GM11168 (cell line): ENCODE data around the gene CD44.

Experiments used
- in situ Hi-C: fragments of 300-500 bp; cut with MboI; formaldehyde crosslinking; loops from one replicate; pipeline ENCODE4 v1.12.0; 2022; ENCODE audit warnings: low sequenced_read_pairs; ENCODE audit not compliant: unreplicated experiment

The CD44 gene

GRCh38 chr11:35231076-35231860, 92.3 kb downstream of the CD44 start:
- in situ Hi-C loops: loop anchor here (10.0 kb wide), 1 partner anchor 306 kb away; no protein-coding TSS in a partner anchor

DNA sequence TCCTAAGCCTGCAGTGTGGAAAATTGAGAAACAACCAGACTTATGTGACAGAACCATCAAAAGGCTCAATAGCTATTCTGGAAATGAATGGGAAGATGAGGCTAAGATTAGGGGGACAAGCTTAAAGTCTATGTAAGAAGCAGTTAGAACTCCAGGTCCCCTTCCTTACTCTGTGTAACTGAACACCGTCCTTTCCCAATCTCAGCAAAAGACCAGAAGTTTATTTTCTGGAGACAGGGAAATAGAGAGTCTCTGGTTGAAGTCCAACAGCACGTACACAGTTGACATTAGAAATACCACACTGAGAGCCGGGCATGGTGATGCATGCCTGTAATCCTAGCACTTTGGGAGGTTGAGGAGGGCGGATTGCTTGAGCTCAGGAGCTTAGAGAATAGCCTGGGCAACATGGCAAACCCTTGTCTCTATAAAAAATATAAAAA, 93.9 kb downstream of the CD44 start:
- in situ Hi-C loops: loop anchor here (10.0 kb wide), 1 partner anchor 308 kb away; no protein-coding TSS in a partner anchor

- in situ Hi-C loops: loop anchor here (10.0 kb wide), 1 partner anchor 309 kb away; no protein-coding TSS in a partner anchor
Observed at GRCh38 chr11:35233518-35233917, 94.5 kb downstream of the CD44 start.

GRCh38 chr11:35234460-35235156, 95.6 kb downstream of the CD44 start:
- in situ Hi-C loops: loop anchor here (10.0 kb wide), 1 partner anchor 310 kb away; no protein-coding TSS in a partner anchor

- in situ Hi-C loops: loop anchor here (10.0 kb wide), 1 partner anchor 310 kb away; no protein-coding TSS in a partner anchor
Observed at GRCh38 chr11:35235157-35235468, 96.1 kb downstream of the CD44 start.

- in situ Hi-C loops: loop anchor here (10.0 kb wide), 1 partner anchor 311 kb away; no protein-coding TSS in a partner anchor
Observed at GRCh38 chr11:35235498-35235897, 96.5 kb downstream of the CD44 start.

DNA sequence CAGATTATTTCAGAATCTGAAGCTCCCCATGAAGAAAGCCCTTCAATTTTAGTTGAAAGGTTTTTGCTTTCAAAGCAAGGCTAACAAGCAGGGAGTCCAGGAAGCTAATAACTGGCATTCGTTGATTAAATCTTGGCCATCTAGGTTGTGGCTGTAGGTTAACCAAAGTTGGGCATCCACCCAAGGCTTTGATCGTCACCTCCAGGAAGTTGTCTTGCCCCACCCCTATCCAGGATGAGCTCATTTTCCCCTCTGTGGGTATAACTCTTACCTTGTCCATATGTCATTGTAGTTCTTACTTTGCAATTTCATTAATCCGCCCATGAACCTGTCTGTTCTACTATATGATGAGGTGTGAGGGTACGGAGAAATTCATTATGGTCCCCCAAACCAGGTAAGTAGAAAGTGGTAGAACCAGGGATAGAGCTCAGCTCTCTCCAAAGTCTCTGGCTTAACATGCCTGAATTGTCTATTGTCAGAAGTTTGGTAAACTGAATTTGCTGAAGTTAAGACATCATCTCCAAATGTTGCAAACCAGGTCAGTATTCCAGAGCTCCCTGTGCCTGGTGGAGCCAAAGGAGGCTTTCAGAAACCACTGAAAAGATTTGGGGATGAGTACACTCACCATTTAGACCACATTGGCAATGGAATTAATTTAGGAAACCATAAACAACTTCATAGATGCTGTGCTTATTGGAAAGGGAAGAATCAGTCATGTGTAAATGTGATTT, 97.1 kb downstream of the CD44 start:
- in situ Hi-C loops: loop anchor here (10.0 kb wide), 1 partner anchor 311 kb away; no protein-coding TSS in a partner anchor

DNA sequence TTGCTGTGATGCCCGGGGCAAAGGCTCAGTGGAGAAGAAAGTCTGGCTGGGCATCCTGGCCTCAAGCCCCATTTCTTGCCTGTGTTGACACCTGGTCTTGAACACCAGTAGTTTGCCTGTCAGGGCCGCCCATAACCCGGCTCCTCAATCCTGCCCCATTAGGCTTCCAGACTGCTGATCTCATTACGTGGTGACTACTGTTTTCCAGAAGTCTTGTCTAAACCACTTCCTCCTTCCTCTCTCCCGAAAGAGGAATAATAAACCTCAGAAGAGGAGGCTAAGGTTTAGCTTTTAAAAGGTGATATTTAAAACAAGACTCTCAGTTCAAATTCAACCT, 97.7 kb downstream of the CD44 start:
- in situ Hi-C loops: loop anchor here (10.0 kb wide), 1 partner anchor 312 kb away; no protein-coding TSS in a partner anchor

GRCh38 chr11:35237351-35237750, 98.4 kb downstream of the CD44 start:
- in situ Hi-C loops: loop anchor here (10.0 kb wide), 1 partner anchor 313 kb away; no protein-coding TSS in a partner anchor

DNA sequence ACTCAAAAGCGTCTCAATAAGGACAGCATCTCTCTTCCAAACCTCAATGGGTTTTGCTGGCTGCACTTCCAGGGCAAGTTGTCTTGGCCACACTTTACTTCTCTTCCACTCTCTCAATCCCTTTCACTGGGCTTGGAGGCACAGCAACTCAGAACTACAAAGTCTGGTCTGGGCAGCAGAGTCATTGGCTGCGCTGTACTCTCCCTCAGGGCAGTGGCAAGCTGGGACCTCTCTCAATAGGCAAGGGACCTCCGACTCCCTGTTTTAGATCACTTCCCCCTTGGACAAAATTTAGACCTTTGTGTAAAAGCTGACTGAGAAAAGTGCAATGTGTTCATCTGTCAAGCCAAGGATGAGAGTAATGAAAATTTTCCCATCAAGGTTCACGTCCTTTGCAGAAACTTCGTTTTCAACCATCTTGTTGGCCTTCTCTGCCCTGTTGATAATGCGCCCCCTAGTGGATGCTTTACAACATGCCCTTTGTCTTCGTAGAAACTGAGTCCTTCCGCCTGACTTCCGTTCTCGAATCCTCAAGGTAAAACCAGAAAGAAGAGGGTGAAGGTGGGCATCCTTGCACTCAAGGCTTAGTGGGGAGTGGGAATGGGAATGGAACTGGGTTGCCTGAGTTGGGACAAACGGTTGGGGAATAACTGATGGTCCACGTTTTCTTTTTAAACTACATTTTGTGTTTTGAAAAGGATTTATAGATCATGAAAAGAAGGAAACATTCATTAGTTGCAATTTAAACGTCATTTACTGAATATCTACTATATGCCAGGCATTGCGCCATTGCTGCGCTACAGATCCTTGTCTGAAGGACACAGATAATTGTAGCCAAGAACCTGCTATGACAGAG, 99.1 kb downstream of the CD44 start:
- in situ Hi-C loops: loop anchor here (10.0 kb wide), 1 partner anchor 313 kb away; no protein-coding TSS in a partner anchor

DNA sequence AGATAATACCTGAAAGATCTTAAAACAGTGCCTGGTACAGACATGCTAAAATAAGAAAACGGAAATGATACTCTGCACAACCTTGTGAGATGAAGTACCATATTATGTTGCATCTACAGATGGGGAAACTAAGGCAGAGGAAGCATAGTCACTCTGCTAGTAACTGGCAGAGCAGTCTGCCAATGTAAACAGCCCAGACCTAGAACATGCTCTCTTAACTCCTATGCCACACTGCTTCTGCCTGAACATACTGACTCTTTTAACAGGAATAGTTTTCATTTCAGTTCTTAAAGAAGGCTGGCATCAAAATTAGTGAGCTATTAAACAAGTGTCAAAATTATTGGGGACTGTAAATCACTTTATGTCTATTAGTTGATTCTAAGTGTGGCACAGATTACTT, 99.9 kb downstream of the CD44 start:
- in situ Hi-C loops: loop anchor here (10.0 kb wide), 1 partner anchor 314 kb away; no protein-coding TSS in a partner anchor

- in situ Hi-C loops: loop anchor here (10.0 kb wide), 1 partner anchor 315 kb away; no protein-coding TSS in a partner anchor
Observed at GRCh38 chr11:35239471-35240075, 100.6 kb downstream of the CD44 start.

DNA sequence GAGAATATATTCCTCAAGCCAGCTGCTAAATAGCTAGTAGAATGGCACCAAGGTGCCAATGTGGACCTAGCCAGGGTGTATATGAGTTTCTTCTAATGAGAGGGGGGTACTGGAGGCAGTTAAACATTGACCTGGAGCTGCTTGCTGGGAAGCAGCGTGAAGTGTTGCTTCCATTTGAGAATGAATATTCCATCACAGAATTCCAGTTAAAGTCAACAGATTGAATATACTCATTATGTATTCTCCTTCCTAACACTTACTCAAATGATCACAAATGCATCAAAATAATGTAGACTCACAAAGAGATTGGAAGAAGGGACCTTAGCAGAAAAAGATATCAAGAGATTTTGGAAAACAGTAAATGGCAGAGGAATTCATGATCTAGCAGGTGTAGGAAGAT, 102.1 kb downstream of the CD44 start:
- in situ Hi-C loops: no loop called here

GRCh38 chr11:35241531-35241930, 102.6 kb downstream of the CD44 start:
- in situ Hi-C loops: no loop called here

DNA sequence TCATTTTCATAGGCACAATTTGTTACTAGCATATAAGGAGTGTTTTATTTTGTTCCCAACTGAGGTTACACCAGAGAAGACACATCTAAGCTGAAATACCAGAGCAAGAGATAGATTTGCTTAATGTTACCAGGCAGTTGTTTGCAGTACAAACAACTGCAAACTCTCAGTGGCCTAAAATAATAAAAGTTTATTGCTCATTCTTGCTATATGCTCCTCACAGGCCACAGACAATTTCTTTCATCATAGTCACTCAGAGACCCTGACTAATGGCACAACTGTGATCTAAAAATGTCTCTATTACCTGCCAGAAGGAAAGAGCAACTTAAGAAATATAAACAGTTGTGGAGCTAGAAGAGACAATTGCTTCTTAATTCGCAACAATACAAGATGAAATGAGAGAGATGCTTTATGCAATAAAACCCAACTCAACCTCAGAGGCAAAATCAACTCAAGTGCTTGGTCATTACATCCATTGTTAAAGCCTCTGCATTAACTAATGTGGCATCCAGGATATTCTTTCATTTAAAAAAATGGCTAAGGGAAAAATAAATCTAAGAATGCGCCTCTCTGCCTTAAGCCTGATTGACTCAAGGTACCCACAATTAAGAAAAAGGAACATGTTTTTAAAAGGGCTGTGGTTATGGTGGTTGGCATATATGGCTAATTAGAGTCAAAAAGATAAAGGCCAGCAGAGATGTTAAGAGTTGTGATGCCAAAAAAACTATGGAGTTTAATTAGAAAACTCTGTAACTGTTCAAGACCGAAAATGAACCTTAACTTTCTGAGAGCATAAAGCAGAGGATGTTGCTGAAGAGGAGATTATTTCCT, 103.7 kb downstream of the CD44 start:
- in situ Hi-C loops: no loop called here

DNA sequence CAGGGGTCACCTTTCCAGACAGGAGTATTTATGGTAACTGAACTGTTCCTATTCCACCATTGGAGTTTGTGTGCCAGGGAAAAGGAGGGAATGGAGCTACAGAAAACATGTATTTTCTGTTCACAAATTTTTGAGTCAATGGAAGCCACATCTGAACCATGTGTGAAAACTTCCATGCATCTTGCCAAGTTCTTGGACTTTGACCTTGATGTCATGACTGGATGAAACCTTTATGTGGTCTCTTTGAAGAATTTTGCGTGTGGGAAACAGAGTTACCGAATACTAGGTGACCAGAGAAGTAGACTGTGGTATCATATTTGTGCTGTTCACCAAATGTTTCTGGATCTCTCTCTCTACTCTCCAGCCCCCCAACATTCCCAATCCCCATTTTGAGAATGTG, 104.8 kb downstream of the CD44 start:
- in situ Hi-C loops: no loop called here

DNA sequence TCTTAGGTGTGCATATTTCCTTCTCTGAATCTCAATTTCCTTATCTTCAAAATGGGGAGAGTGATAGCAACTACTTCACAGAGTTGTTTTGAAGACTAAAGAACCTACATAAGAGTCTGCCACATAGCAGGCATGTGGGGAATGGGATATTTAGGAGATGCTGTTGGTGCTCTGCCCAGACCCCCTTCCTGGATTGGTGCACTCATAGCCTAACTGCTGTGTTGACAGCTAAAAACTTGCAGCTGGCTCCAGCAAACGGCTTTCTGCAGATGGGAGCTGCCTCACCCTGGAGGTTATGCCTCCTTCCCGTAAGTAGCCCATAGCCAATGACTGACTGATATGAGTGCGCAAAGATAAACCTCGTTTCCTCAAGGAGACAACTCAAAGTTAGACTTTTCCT, 106.1 kb downstream of the CD44 start:
- in situ Hi-C loops: no loop called here

DNA sequence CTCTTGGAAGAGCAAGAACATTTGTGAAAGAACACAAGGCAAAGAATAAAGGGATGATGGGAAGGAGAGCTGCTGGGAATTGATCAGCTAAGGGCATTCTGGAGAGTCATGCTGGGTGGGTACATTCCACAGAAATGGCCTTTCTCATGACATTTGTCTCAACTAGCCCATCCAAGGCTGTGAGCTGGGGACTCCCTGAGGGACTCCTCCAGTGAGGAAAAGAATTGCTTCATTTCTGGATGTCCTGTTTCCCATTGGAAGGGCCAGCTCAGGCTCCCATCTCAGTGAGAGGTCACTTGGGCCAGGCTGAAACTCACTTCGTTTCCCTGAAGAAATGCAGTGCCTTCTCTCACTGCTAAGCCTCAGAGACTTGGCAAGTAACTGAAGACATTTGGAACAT, 106.8 kb downstream of the CD44 start:
- in situ Hi-C loops: no loop called here
